ENCODE data around the gene SLC16A1.

DNA sequence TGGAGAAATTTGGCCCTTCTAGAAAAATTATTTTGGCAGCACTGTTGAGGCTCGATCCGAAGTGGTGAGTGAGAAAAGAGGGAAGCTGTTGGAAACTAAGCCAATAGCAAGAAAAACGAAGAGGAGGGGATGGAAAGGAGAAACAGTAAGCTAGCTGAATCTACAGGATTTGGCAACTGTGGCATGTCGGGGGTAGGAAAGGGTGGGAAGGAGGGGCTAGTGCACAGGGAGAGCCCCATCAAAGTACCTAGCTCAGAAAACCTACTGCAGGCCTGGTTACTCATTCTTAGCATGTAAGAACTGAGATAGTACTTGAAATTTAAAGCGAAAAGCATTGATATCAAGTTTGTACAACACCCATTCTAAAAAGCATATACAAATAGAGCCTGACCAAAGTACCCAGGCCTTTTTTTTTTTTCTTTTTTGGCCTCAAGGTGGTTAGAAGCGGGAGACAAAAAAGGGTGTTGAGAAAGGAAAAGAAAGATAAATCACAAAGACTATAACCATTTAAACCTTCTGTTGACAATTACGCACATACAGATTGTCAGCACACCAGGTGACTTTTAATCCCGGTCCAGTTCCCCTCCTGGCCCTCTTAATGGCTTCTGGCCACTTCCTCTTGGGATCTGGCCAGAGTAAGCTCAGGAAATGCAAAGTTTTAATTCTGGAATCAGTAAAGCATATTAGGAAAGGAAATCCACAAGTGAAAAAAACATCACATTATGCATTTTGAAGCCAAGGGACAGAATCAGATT is 50.4 kb downstream of the SLC16A1 start:
- TF ChIP-seq POLR2AphosphoS5 (IDR thresholded peaks at IDR 0.05): no peak
- TF ChIP-seq, protein P1, sequence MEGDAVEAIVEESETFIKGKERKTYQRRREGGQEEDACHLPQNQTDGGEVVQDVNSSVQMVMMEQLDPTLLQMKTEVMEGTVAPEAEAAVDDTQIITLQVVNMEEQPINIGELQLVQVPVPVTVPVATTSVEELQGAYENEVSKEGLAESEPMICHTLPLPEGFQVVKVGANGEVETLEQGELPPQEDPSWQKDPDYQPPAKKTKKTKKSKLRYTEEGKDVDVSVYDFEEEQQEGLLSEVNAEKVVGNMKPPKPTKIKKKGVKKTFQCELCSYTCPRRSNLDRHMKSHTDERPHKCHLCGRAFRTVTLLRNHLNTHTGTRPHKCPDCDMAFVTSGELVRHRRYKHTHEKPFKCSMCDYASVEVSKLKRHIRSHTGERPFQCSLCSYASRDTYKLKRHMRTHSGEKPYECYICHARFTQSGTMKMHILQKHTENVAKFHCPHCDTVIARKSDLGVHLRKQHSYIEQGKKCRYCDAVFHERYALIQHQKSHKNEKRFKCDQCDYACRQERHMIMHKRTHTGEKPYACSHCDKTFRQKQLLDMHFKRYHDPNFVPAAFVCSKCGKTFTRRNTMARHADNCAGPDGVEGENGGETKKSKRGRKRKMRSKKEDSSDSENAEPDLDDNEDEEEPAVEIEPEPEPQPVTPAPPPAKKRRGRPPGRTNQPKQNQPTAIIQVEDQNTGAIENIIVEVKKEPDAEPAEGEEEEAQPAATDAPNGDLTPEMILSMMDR (IDR thresholded peaks at IDR 0.05): no peak
- TF ChIP-seq EP300 (IDR thresholded peaks at IDR 0.05): no peak

All from gastroesophageal sphincter (tissue), 3 donors.